ENCODE results near the gene AGAP1.

The AGAP1 gene

GRCh38 chr2:235921508-235922191, 427.8 kb downstream of the AGAP1 start:
- DNase-seq (ENCODE audit: insufficient read length) = no peak
- no peak for FAIRE-seq
- TF ChIP-seq POLR2AphosphoS5 (IDR thresholded peaks at IDR 0.05; ENCODE audit: low read depth, low read length) (no peak), TAF1 (IDR thresholded peaks at IDR 0.05; ENCODE audit: borderline replicate concordance, low read depth, low read length) (no peak), POLR2A (IDR thresholded peaks at IDR 0.05; ENCODE audit: low read depth, low read length) (no peak)

- no peak for TF ChIP-seq POLR2AphosphoS5 (IDR thresholded peaks at IDR 0.05; ENCODE audit: low read depth, low read length)
- no peak for TF ChIP-seq POLR2A (IDR thresholded peaks at IDR 0.05; ENCODE audit: low read depth, low read length)
- no peak for TF ChIP-seq TAF1 (IDR thresholded peaks at IDR 0.05; ENCODE audit: borderline replicate concordance, low read depth, low read length)
- DNase-seq (ENCODE audit: insufficient read length) (no peak), FAIRE-seq (no peak)
Observed at GRCh38 chr2:235922839-235923238, 429.0 kb downstream of the AGAP1 start.

- TF ChIP-seq POLR2AphosphoS5 (IDR thresholded peaks at IDR 0.05; ENCODE audit: low read depth, low read length) (no peak), POLR2A (IDR thresholded peaks at IDR 0.05; ENCODE audit: low read depth, low read length) (no peak), TAF1 (IDR thresholded peaks at IDR 0.05; ENCODE audit: borderline replicate concordance, low read depth, low read length) (no peak)
- FAIRE-seq = no peak
- no peak for DNase-seq (ENCODE audit: insufficient read length)
Observed at GRCh38 chr2:235923859-235924674, 430.2 kb downstream of the AGAP1 start.

- no peak for DNase-seq (ENCODE audit: insufficient read length)
- no peak for FAIRE-seq
- TF ChIP-seq POLR2AphosphoS5 (IDR thresholded peaks at IDR 0.05; ENCODE audit: low read depth, low read length) = no peak
- TF ChIP-seq POLR2A (IDR thresholded peaks at IDR 0.05; ENCODE audit: low read depth, low read length) = no peak
- TF ChIP-seq TAF1 (IDR thresholded peaks at IDR 0.05; ENCODE audit: borderline replicate concordance, low read depth, low read length) = no peak
Observed at GRCh38 chr2:235924675-235925063, 430.8 kb downstream of the AGAP1 start.

- TF ChIP-seq POLR2A (IDR thresholded peaks at IDR 0.05; ENCODE audit: low read depth, low read length) (no peak), POLR2AphosphoS5 (IDR thresholded peaks at IDR 0.05; ENCODE audit: low read depth, low read length) (no peak), TAF1 (IDR thresholded peaks at IDR 0.05; ENCODE audit: borderline replicate concordance, low read depth, low read length) (no peak)
- FAIRE-seq (no peak), DNase-seq (ENCODE audit: insufficient read length) (no peak)
Observed at GRCh38 chr2:235925250-235925919, 431.5 kb downstream of the AGAP1 start.

- TF ChIP-seq POLR2A (IDR thresholded peaks at IDR 0.05; ENCODE audit: low read depth, low read length) = no peak
- no peak for TF ChIP-seq TAF1 (IDR thresholded peaks at IDR 0.05; ENCODE audit: borderline replicate concordance, low read depth, low read length)
- no peak for TF ChIP-seq POLR2AphosphoS5 (IDR thresholded peaks at IDR 0.05; ENCODE audit: low read depth, low read length)
- FAIRE-seq (no peak), DNase-seq (ENCODE audit: insufficient read length) (no peak)
Observed at GRCh38 chr2:235926229-235926628, 432.4 kb downstream of the AGAP1 start.

GRCh38 chr2:235928751-235929370, 435.0 kb downstream of the AGAP1 start:
- FAIRE-seq = no peak
- no peak for DNase-seq (ENCODE audit: insufficient read length)
- TF ChIP-seq POLR2A (IDR thresholded peaks at IDR 0.05; ENCODE audit: low read depth, low read length) = no peak
- no peak for TF ChIP-seq POLR2AphosphoS5 (IDR thresholded peaks at IDR 0.05; ENCODE audit: low read depth, low read length)
- no peak for TF ChIP-seq TAF1 (IDR thresholded peaks at IDR 0.05; ENCODE audit: borderline replicate concordance, low read depth, low read length)

GRCh38 chr2:235930701-235931100, 436.9 kb downstream of the AGAP1 start:
- no peak for FAIRE-seq
- TF ChIP-seq TAF1 (IDR thresholded peaks at IDR 0.05; ENCODE audit: borderline replicate concordance, low read depth, low read length) (no peak), POLR2A (IDR thresholded peaks at IDR 0.05; ENCODE audit: low read depth, low read length) (no peak), POLR2AphosphoS5 (IDR thresholded peaks at IDR 0.05; ENCODE audit: low read depth, low read length) (no peak)

GRCh38 chr2:235931676-235932075, 437.8 kb downstream of the AGAP1 start:
- no peak for TF ChIP-seq POLR2A (IDR thresholded peaks at IDR 0.05; ENCODE audit: low read depth, low read length)
- TF ChIP-seq TAF1 (IDR thresholded peaks at IDR 0.05; ENCODE audit: borderline replicate concordance, low read depth, low read length) = no peak
- no peak for TF ChIP-seq POLR2AphosphoS5 (IDR thresholded peaks at IDR 0.05; ENCODE audit: low read depth, low read length)
- DNase-seq (ENCODE audit: insufficient read length) (no peak), FAIRE-seq (no peak)

More at GRCh38 chr2:235930701-235931100, 436.9 kb downstream of the AGAP1 start:
- DNase-seq (ENCODE audit: insufficient read length) = no peak

- no peak for DNase-seq (ENCODE audit: insufficient read length)
- TF ChIP-seq TAF1 (IDR thresholded peaks at IDR 0.05; ENCODE audit: borderline replicate concordance, low read depth, low read length) (no peak), POLR2A (IDR thresholded peaks at IDR 0.05; ENCODE audit: low read depth, low read length) (no peak)
- FAIRE-seq = no peak
Observed at GRCh38 chr2:235934059-235934773, 440.4 kb downstream of the AGAP1 start.

Data from GM12892 (cell line).